ENCODE results near the gene ACTN4.

GRCh38 chr19:38684862-38685665 lies 37.6 kb downstream of the ACTN4 start:
- TF ChIP-seq CTCF (IDR thresholded peaks at IDR 0.05) (no peak), POLR2A (IDR thresholded peaks at IDR 0.05) (no peak)

All from ovary (tissue), 3 donors.